Liver (tissue), 9 donors: ENCODE results near the gene OARD1. TPM values are rescaled to one million over a fixed set of nuclear protein-coding genes. Genes with fewer than 3 reads are reported as not detected.

Experiments
- DNase-seq: peaks from one replicate; pipeline ENCODE4 v3.0.0-alpha.2; 2017; ENCODE audit warnings: low spot score
- H3K27ac ChIP-seq, 2 donors: one replicate each; pipeline ENCODE4 v1.7.0; 2013; ENCODE audit warnings: inconsistent platforms in 2 of 2, low read length in 2 of 2, control low read depth in 1 of 2, low read depth in 1 of 2, mild to moderate bottlenecking in 1 of 2
- H3K27me3 ChIP-seq, 4 donors: one replicate each; pipeline versions ENCODE4 v1.6.1 to v1.7.0; 2013; ENCODE audit warnings: low read length in 3 of 4, inconsistent platforms in 1 of 4, mild to moderate bottlenecking in 1 of 4, moderate library complexity in 1 of 4; ENCODE audit not compliant: control insufficient read depth in 4 of 4, insufficient read depth in 4 of 4
- H3K36me3 ChIP-seq, 4 donors: one replicate each; pipeline versions ENCODE4 v1.6.1 to v1.7.0; 2013; ENCODE audit warnings: low read length in 3 of 4, mild to moderate bottlenecking in 3 of 4, low read depth in 1 of 4, moderate library complexity in 1 of 4; ENCODE audit not compliant: control insufficient read depth in 4 of 4, insufficient read depth in 3 of 4
- H3K4me1 ChIP-seq, 4 donors: one replicate each; pipeline versions ENCODE4 v1.6.1 to v1.7.0; 2013; ENCODE audit warnings: low read length in 3 of 4, mild to moderate bottlenecking in 3 of 4, moderate library complexity in 1 of 4; ENCODE audit not compliant: control insufficient read depth in 4 of 4, insufficient read depth in 4 of 4
- H3K4me3 ChIP-seq, 3 donors: one replicate each; pipeline versions ENCODE4 v1.6.1 to v1.7.0; 2013; ENCODE audit warnings: low read length in 3 of 3, control low read depth in 1 of 3, low read depth in 1 of 3, mild to moderate bottlenecking in 1 of 3
- H3K9ac ChIP-seq, 2 donors: one replicate each; pipeline ENCODE4 v1.7.0; 2013; ENCODE audit warnings: low read length in 2 of 2, mild to moderate bottlenecking in 2 of 2, moderate library complexity in 2 of 2, control low read depth in 1 of 2, low read depth in 1 of 2
- H3K9me3 ChIP-seq, 4 donors: one replicate each; pipeline versions ENCODE4 v1.6.1 to v1.7.0; 2013; ENCODE audit warnings: low read length in 3 of 4; ENCODE audit not compliant: control insufficient read depth in 4 of 4
- EGR1 ChIP-seq, 2 donors: IDR thresholded peaks; 2 replicates each; pipeline ENCODE4 v1.6.1; 2016 to 2018; ENCODE audit warnings: antibody characterized with exemption in 2 of 2, low read depth in 2 of 2
- FOXA1 ChIP-seq: IDR thresholded peaks from 2 replicates; pipeline ENCODE4 v1.6.1; 2016; ENCODE audit warnings: antibody characterized with exemption
- FOXA2 ChIP-seq: IDR thresholded peaks from 2 replicates; pipeline ENCODE4 v1.6.1; 2016; ENCODE audit warnings: antibody characterized with exemption
- GABPA ChIP-seq, 2 donors: IDR thresholded peaks in 1 of 2; conservative IDR thresholded peaks in 1 of 2; 2 replicates each; pipeline ENCODE4 v1.6.1; 2016; ENCODE audit warnings: antibody characterized with exemption in 2 of 2, mild to moderate bottlenecking in 1 of 2, moderate library complexity in 1 of 2
- HNF4A ChIP-seq, 2 donors: conservative IDR thresholded peaks; 2 replicates each; pipeline ENCODE4 v1.6.1; 2016; ENCODE audit warnings: antibody characterized with exemption in 2 of 2, mild to moderate bottlenecking in 2 of 2
- HNF4G ChIP-seq: IDR thresholded peaks from 2 replicates; pipeline ENCODE4 v1.6.1; 2016; ENCODE audit warnings: antibody characterized with exemption
- JUND ChIP-seq, 2 donors: IDR thresholded peaks; 2 replicates each; pipeline ENCODE4 v1.6.1; 2016; ENCODE audit warnings: antibody characterized with exemption in 2 of 2
- NR2F2 ChIP-seq: IDR thresholded peaks from 2 replicates; pipeline ENCODE4 v1.6.1; 2016; ENCODE audit warnings: antibody characterized with exemption
- RAD21 ChIP-seq, 2 donors: IDR thresholded peaks; 2 replicates each; pipeline ENCODE4 v1.6.1; 2016; ENCODE audit warnings: antibody characterized with exemption in 2 of 2, mild to moderate bottlenecking in 2 of 2
- RXRA ChIP-seq, 2 donors: IDR thresholded peaks; 2 replicates each; pipeline ENCODE4 v1.6.1; 2017 to 2018; ENCODE audit warnings: antibody characterized with exemption in 2 of 2, mild to moderate bottlenecking in 1 of 2
- SP1 ChIP-seq: IDR thresholded peaks from 2 replicates; pipeline ENCODE4 v1.6.1; 2018; ENCODE audit warnings: antibody characterized with exemption, mild to moderate bottlenecking
- TAF1 ChIP-seq: conservative IDR thresholded peaks from 2 replicates; pipeline ENCODE4 v1.6.1; 2016; ENCODE audit warnings: antibody characterized with exemption, mild to moderate bottlenecking
- YY1 ChIP-seq: IDR thresholded peaks from 2 replicates; pipeline ENCODE4 v1.6.1; 2016; ENCODE audit warnings: antibody characterized with exemption, mild to moderate bottlenecking
- WGBS: extraction: QIAGEN DNeasy Blood & Tissue Kit; methylation state at CpG from one replicate; pipeline ENCODE4 v1.1.7; 2013; 5-methylcytosine and 5-hydroxymethylcytosine counted together
- polyA plus RNA-seq, 2 donors: library from polyadenylated mRNA; stranded (reverse) in 1 of 2; unstranded in 1 of 2; fragments of 200-250 nt in 1 of 2; fragments of >200 nt in 1 of 2; fragmentation: Nextera tagmentation in 1 of 2; extraction: Ambion mirVana in 1 of 2; gene quantifications; one replicate each; pipeline versions ENCODE4 v1.2.1 to v1.2.3, GENCODE V29; 2013 to 2015
- total RNA-seq, 2 donors: library from RNA; depleted of rRNA; stranded (reverse); fragments of >200 nt; gene quantifications; one replicate each; pipeline ENCODE4 v1.2.3, GENCODE V29; 2014
- TF ChIP-seq, protein P1 (sequence below): IDR thresholded peaks from 2 replicates; pipeline ENCODE4 v1.6.1; 2016; ENCODE audit warnings: antibody characterized with exemption, mild to moderate bottlenecking
- TF ChIP-seq, protein P2 (sequence below): fragments of 150-350 bp; IDR thresholded peaks from 2 replicates; pipeline ENCODE4 v1.5.1; 2017; ENCODE audit warnings: improper control_type of control experiment, low read depth, low read length; ENCODE audit not compliant: missing input control
- TF ChIP-seq, protein P3 (sequence below): IDR thresholded peaks from 2 replicates; pipeline ENCODE4 v1.6.1; 2016; ENCODE audit warnings: antibody characterized with exemption
- TF ChIP-seq, protein P4 (sequence below): IDR thresholded peaks from 2 replicates; pipeline ENCODE4 v1.6.1; 2016; ENCODE audit warnings: antibody characterized with exemption
- TF ChIP-seq, protein P5 (sequence below): IDR thresholded peaks from 2 replicates; pipeline ENCODE4 v1.6.1; 2016; ENCODE audit warnings: antibody characterized with exemption
- donor health status: healthy.
- donor health status: healthy.
- donor health status: healthy.
- donor health status: healthy.
- donor health status: healthy.

Gene OARD1
- total and polyA plus RNA-seq, 4 donors, result 20.1 to 28.6 (median 23.0) TPM

DNA sequence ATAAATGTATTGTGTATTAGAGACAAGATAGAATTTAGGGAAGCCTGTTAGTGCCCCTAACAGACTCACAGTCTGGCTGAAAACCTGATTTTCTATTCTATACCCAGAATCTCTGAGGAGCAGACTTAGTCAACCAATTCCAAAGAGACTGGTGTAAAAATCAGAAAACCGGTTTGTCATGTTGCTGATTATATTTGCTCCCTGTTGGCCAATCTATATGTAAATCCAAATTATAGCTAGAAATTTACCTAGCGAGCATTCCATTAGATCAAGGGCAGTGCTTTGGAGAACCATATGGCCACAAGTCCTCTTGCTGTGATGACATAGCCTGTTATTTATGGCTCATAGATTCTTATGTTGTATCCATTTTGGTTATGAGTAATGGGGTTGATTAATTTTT is 5.4 kb upstream of the OARD1 start:
- H3K36me3 ChIP-seq, result peaks cover 7 to 22% (median 9%) of the 10 kb centered on the region in 4 donors
- no peak overlapping the region for H3K4me3 ChIP-seq
- H3K9me3 ChIP-seq, result no peaks in the 10 kb centered on the region
- TF ChIP-seq, protein P1, sequence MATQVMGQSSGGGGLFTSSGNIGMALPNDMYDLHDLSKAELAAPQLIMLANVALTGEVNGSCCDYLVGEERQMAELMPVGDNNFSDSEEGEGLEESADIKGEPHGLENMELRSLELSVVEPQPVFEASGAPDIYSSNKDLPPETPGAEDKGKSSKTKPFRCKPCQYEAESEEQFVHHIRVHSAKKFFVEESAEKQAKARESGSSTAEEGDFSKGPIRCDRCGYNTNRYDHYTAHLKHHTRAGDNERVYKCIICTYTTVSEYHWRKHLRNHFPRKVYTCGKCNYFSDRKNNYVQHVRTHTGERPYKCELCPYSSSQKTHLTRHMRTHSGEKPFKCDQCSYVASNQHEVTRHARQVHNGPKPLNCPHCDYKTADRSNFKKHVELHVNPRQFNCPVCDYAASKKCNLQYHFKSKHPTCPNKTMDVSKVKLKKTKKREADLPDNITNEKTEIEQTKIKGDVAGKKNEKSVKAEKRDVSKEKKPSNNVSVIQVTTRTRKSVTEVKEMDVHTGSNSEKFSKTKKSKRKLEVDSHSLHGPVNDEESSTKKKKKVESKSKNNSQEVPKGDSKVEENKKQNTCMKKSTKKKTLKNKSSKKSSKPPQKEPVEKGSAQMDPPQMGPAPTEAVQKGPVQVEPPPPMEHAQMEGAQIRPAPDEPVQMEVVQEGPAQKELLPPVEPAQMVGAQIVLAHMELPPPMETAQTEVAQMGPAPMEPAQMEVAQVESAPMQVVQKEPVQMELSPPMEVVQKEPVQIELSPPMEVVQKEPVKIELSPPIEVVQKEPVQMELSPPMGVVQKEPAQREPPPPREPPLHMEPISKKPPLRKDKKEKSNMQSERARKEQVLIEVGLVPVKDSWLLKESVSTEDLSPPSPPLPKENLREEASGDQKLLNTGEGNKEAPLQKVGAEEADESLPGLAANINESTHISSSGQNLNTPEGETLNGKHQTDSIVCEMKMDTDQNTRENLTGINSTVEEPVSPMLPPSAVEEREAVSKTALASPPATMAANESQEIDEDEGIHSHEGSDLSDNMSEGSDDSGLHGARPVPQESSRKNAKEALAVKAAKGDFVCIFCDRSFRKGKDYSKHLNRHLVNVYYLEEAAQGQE, result no peak
- TF ChIP-seq, protein P2, sequence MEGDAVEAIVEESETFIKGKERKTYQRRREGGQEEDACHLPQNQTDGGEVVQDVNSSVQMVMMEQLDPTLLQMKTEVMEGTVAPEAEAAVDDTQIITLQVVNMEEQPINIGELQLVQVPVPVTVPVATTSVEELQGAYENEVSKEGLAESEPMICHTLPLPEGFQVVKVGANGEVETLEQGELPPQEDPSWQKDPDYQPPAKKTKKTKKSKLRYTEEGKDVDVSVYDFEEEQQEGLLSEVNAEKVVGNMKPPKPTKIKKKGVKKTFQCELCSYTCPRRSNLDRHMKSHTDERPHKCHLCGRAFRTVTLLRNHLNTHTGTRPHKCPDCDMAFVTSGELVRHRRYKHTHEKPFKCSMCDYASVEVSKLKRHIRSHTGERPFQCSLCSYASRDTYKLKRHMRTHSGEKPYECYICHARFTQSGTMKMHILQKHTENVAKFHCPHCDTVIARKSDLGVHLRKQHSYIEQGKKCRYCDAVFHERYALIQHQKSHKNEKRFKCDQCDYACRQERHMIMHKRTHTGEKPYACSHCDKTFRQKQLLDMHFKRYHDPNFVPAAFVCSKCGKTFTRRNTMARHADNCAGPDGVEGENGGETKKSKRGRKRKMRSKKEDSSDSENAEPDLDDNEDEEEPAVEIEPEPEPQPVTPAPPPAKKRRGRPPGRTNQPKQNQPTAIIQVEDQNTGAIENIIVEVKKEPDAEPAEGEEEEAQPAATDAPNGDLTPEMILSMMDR, result no peak
- TF ChIP-seq YY1, result no peak
- TF ChIP-seq NR2F2, result no peak
- no peak for TF ChIP-seq SP1
- no peak for TF ChIP-seq FOXA1
- TF ChIP-seq, protein P3, sequence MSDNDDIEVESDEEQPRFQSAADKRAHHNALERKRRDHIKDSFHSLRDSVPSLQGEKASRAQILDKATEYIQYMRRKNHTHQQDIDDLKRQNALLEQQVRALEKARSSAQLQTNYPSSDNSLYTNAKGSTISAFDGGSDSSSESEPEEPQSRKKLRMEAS, result no peak
- no peak for TF ChIP-seq HNF4G
- no peak for TF ChIP-seq RAD21 (IDR thresholded peaks at IDR 0.05)
- TF ChIP-seq, protein P4, sequence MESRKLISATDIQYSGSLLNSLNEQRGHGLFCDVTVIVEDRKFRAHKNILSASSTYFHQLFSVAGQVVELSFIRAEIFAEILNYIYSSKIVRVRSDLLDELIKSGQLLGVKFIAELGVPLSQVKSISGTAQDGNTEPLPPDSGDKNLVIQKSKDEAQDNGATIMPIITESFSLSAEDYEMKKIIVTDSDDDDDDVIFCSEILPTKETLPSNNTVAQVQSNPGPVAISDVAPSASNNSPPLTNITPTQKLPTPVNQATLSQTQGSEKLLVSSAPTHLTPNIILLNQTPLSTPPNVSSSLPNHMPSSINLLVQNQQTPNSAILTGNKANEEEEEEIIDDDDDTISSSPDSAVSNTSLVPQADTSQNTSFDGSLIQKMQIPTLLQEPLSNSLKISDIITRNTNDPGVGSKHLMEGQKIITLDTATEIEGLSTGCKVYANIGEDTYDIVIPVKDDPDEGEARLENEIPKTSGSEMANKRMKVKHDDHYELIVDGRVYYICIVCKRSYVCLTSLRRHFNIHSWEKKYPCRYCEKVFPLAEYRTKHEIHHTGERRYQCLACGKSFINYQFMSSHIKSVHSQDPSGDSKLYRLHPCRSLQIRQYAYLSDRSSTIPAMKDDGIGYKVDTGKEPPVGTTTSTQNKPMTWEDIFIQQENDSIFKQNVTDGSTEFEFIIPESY, result no peak
- TF ChIP-seq FOXA2, result no peak
- TF ChIP-seq HNF4A (conservative IDR thresholded peaks at IDR 0.05), result no peak
- no peak for TF ChIP-seq RXRA (IDR thresholded peaks at IDR 0.05)
- no peak for TF ChIP-seq EGR1 (IDR thresholded peaks at IDR 0.05; ENCODE audit: low read depth in 2 of 2)
- no peak for TF ChIP-seq JUND (IDR thresholded peaks at IDR 0.05)
- TF ChIP-seq, protein P5, sequence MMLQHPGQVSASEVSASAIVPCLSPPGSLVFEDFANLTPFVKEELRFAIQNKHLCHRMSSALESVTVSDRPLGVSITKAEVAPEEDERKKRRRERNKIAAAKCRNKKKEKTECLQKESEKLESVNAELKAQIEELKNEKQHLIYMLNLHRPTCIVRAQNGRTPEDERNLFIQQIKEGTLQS, result no peak
- TF ChIP-seq TAF1, result no peak
- TF ChIP-seq GABPA (IDR thresholded peaks at IDR 0.05 in 1 of 2, conservative IDR thresholded peaks at IDR 0.05 in 1 of 2), result no peak
- H3K9ac ChIP-seq, result no peak overlapping the region
- DNase-seq, result no peak
- WGBS, result 90% methylated on average over 2 of the region's 2 CpGs
- H3K27ac ChIP-seq, result no peak overlapping the region
- no peaks in the 10 kb centered on the region for H3K27me3 ChIP-seq
- H3K4me1 ChIP-seq, result peaks cover 1 to 31% (median 26%) of the 10 kb centered on the region in 4 donors
